Measurements from ENCODE around the gene UBE2A. TPM values are rescaled to one million over a fixed set of nuclear protein-coding genes. Genes with fewer than 3 reads are reported as not detected.

The UBE2A gene
- total RNA-seq: 28.0 and 39.4 TPM in 2 replicates

DNA sequence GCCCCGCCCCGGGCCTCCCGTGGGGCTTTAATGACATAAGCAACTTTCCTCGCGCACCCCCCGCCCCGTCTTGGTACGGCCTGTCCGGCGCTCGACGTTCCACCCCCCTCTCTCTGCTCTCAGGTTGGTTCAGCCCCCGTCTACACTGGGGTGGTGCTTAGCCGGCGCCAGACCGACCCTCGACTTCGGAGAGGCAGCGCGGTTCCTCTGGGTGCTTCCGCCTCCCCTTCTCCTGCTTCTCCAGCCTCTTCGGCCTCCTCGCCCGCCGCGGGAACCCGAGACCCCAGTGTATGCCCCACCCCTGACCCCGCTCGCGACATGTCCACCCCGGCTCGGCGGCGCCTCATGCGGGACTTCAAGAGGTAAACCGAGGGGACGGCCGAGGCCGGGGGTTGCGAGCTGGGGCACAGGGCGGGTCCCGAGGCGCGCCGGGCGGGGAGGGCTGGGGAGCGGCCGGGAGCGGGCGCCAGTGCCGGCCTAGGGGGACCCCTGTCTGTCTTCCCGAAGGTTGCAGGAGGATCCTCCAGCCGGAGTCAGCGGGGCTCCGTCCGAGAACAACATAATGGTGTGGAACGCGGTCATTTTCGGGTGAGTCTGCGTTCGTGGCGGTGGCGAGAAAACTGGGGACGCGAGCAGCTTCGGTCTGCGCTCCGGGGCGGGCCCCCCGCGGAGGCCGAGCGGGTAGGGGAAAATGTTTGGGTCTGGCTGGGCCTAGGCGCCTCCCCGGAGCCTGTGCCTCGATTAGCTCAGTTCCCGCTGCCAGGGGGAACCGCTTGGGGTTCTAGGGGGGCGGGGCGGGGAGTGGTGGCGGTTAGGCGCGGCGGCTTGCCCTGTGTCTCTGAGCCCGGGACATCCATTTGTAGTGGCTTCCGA is at the start of gene UBE2A:
UBE2A (plus strand) TSS at position 170 of the 873 bp plus-strand sequence; CDS start at position 319, 149 bp downstream.

DNA sequence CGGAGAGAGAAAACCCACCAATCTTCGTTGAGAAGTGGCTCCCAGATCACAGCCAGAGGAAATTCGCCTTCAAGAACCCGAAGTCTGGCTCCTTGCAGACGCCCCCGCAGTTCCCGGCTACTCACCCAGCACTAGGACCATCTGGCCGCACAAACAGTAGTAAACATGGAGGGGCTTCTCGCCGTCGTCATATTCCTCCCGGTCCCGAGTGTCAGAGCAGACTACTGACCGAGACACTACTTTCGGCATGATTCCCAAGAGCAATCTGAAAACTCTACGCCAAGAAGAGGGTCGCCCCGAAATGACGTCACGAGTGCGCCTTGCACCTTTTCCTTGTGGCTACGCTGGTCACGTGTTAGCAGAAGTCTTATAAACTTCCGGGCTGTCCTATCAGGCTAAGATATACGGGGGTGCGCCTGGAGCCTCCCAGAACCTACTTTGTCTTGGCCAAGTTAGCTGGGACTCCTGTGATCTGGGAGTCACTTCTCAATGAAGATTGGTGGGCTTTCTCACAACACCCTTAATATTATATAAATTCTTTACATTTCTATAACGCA is 9.2 kb upstream of the UBE2A start, which contains the start of gene STEEP1:
STEEP1 (minus strand) TSS at position 303 of the 557 bp plus-strand sequence; CDS start at position 249, 54 bp downstream.

DNA sequence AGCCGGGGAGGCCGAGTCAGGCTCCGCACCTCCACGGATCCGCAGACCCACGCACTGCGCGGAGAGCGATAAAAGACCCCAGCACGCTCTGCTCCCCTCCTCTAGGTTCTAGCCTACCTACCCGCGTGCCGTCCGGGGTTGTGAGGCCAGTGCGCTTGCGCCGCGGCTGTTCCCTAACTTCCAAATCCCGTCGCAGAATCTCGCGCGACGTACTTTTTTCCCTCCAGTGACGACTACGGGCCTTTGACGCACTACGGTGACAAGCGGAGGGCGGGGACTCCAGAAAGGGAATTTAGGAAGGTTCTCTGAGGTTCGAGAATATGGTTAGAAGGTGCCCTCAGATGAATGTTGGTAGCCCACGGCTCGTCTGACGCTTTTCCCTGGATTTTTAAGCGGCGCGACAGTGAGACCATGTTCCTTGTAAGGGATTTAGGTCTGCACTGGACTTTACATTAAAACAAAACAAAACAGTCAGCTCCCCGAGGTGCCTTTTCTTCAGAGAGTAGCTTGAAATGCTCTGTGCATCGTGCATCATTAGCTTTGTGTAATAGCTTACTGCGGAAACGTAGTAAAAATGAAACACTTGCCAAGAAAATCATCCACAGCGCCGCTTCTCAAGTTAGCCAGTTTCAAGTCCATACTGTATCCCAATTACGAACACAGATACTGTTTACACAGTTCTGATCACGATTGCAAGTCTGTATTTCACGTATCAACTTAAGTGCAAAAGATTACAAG is 32.1 kb downstream of the UBE2A start, which contains the start of gene NKRF:
NKRF (minus strand) TSS at position 145 of the 738 bp plus-strand sequence.

Other genes with a start within 250 kb of the UBE2A start
- 12.5 and 14.8 TPM in 2 replicates for gene SLC25A43, start 175.2 kb upstream of the UBE2A start, total RNA-seq
- gene SLC25A5, start 106.1 kb upstream of the UBE2A start, total RNA-seq: 331 and 483 TPM in 2 replicates
- 18.1 and 20.4 TPM in 2 replicates for gene STEEP1, start 9.2 kb upstream of the UBE2A start, total RNA-seq
- gene NKRF, start 31.9 kb downstream of the UBE2A start, total RNA-seq: 4.8 and 5.7 TPM in 2 replicates
- 28.7 and 45.1 TPM in 2 replicates for gene SEPTIN6, start 118.6 kb downstream of the UBE2A start, total RNA-seq
- gene SOWAHD, start 184.0 kb downstream of the UBE2A start, total RNA-seq: 0.38 TPM in 1 of 2 replicates, not detected in the other
- 2,602 and 2,975 TPM in 2 replicates for gene RPL39, start 217.1 kb downstream of the UBE2A start, total RNA-seq

All from mesangial cell (primary cell).